ENCODE results near the gene SNED1.
A peak's percentile ranks its signal among the peaks of the same experiment; 100 is the strongest.

The SNED1 gene

DNA sequence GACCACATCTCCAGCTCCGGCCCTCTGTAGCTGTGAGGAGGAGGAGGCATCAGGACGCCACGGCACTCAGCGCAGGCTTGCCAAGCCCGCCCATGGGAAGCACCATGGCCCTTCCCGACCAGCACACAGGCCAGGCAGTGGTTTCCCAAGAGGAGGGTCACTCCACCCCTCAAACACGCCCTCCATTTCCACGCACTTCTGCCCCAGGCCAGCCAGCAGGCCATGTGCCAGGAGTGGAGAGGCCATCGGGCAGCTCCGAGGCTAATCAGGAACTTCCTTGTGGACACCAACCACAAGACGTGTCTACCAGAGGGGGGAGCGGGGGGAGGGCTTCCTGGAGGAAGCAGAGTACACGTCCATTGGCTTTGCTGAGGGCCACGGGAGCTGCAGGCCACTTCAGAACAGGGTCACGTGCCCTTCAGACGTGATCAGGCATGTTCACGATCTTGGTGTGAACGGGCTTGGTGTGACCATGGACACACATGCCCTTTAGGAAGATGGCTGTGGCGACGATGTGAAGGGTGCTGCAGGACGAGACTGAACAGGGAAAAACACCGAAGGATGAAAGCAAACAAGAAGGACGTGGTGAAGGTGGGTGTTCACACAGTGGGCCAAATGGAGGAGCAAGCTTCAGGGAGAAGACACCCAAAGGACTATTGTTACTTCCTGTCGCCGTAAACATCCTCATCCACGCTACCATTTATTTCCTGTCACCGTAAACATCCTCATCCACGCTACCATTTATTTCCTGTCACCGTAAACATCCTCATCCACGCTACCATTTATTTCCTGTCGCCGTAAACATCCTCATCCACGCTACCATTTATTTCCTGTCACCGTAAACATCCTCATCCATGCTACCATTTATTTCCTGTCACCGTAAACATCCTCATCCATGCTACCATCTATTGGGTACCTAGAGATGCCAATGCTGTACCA, 110.1 kb downstream of the SNED1 start:
- DNase-seq (ENCODE audit: low read depth in 2 of 2): no peak

DNA sequence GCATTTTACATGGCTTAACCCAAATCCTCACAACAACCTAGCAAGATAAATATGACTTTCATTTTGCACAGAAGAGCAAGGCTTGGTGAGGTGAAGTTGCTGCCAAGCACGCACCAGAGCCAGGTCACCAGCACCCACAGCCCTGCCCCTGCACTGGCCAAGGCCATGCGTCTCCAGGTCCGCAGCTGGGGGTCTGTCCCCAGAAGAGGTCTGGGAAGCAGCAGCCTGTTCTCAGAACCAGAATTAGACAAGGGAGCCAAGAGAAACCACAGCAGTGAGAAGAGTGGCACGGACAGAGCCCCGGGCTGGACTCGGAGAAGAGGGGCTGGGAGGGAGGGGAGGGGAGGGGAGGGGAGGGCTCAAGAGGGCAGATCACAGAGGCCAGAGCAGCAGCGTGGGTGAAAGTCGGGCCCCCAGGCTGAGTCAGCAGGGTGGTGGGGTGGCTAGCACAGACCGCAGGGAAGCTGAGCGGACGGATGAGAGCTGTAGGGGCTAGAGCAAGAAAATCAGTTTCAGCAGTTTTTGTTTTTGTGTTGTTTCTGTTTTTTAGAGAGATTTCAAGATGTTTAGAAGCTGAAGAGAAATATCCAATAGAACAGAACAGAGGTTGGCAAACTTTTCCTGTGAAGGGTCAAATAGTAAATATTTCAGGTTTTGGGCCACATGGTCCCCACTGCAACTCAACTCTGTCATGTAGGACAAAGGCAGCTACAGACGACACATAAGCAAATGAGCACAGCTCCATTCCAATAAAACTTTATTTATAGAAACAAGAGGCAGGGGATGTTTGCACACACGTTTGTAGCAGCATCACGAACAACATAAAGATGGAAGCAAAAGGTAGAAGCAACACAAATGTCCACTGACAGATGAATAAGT, 111.0 kb downstream of the SNED1 start:
- DNase-seq (ENCODE audit: low read depth in 2 of 2): no peak

DNA sequence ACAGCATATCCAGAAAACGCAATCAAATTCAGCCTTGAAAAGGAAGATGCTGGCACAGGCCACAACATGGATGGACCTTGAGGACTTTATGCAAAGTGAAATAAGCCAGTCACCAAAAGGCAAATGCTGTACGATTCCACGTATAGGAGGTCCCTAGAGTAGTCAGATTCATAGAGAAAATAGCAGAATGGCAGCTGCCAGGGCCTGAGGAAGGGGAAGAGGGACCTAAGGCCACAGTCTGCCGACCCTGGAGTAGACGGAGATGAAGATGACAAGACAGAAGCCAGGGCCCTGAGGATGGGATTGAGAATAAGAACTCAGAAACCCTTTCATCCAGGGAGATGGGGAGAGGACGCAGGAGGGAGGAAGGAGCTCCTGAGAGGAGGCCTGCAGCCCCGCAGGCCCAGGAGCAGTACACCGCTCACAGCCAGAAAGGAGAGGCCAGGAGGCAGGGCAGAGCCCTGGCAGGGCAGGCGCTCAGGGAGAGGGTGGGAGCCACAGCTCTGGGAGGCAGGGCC, 111.7 kb downstream of the SNED1 start:
- no peak for DNase-seq (ENCODE audit: low read depth in 2 of 2)

DNA sequence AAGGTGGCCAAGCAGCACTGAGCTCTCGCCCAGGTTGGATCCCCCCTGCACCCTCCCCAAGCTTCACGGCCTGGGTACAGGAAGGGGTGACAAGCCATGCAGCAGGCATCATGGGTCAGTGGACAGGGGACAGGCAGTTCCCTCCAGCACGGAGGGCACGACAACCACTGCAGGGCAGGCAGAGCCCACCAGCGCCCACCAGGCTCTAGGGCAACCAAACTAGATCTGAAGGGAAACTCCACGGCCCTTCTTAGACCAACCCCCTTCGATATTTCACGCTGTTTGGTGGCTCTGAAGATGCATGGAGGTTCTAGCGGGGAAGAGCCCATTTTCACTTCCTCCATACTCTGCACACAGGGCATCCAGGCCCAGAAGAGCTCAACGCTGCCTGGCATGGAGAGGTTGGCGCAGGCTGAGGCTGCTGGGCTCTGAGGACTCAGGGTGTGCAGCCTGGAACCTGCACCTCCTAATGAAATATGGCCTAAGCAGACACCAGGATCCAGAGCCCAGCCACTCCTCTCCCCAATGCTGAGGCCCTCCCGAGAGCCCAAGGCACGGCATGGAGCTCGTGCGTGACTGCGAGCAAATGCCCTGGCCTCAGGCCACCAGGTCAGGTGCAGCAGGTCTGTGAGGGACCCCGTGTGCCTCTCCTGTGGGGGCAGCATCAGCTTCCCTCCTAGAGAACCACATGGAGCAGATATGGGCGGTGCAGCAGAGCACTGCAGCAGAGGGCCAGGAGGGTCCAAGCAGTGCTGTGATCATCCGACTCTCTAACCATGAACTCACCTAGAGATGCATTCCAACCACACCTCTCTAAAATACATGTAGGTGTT, 112.4 kb downstream of the SNED1 start:
- no peak for DNase-seq (ENCODE audit: low read depth in 2 of 2)

DNA sequence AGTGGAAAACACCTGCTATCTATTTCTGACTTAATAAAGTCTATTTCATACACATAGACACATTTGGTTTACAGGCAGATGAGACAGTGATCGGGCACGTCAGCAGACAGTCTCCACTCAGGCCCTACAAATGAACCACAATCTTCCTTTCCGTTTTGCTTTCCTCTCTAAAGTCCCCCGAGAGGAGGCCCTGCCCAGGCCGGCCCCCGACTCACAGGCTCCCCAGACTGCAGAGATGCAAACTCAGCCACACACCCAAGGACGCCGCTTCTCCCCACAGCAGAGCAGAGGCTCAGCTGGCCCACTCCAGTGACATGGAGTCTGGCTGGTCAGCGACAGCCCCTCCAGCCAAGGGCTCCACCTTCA, 113.0 kb downstream of the SNED1 start:
- no peak for DNase-seq (ENCODE audit: low read depth in 2 of 2)

DNA sequence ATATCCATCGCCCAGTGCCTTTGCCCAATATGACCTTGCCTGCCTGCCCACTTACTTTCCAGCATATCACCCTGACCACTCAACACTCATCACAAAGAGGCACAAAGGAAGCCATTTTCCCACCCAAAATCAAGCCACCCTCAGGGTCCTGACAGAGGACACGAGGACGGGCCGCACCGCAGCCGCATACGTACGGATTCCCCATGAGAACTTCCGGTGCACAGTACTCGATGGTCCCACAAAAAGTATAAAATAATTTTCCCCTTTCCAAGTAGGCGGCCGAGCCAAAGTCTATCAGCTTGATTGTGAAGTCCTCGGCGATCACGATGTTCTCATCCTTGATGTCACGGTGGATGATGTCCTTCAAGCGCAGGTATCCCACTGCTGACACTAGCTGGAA, 113.6 kb downstream of the SNED1 start:
- DNase-seq (ENCODE audit: low read depth in 2 of 2): no peak

DNA sequence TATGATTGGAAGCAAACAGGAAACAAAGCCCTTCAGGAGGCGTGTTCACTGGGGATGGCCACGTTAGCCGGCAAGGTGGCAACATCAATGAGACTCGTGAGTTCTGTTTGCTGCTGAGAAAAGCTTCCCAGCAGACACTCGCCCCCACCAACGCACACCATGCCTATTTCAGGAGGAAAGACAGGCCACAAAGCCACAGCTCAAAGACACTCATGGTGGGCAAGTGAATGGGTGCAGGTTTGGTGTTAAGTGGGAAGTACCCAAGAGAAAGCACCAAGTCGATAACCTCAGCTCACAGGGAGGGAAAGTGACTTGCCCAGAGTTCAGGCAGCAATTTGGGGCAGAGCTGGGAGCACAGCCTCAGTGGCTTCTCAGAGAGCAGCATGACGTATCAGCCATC, 114.2 kb downstream of the SNED1 start:
- DNase-seq (ENCODE audit: low read depth in 2 of 2): peak; percentile 15 to 41

DNA sequence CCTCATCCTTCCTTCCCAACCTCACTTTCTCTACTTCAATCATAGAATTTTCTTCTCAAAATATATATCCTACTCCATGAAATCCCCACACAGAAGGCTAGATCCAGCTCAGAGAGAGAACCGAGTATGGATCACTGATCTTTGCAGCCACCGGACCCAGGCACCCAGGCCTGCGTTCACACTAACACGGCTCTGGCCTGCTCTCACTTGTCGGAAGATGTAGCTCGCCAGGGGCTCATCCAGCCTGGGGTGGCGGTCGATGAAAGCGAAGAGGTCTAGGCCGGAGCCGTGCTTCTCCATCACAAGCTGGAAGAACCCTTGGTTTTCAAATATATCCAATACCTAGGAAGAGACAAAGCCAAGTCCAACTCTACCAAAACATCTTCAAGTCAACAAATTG, 116.4 kb downstream of the SNED1 start:
- DNase-seq (ENCODE audit: low read depth in 2 of 2): no peak

DNA sequence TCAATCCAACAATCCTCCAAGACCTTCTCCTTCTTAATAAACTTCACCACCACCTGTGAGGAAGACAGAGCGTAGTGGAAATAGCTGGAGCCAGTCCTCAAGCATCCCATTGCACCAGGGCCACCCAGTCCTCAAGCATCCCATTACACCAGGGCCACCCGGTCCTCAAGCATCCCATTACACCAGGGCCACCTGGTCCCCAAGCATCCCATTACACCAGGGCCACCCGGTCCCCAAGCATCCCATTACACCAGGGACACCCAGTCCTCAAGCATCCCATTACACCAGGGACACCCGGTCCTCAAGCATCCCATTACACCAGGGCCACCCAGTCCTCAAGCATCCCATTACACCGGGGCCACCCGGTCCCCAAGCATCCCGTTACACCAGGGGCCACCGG, 116.9 kb downstream of the SNED1 start:
- DNase-seq (ENCODE audit: low read depth in 2 of 2): no peak

DNA sequence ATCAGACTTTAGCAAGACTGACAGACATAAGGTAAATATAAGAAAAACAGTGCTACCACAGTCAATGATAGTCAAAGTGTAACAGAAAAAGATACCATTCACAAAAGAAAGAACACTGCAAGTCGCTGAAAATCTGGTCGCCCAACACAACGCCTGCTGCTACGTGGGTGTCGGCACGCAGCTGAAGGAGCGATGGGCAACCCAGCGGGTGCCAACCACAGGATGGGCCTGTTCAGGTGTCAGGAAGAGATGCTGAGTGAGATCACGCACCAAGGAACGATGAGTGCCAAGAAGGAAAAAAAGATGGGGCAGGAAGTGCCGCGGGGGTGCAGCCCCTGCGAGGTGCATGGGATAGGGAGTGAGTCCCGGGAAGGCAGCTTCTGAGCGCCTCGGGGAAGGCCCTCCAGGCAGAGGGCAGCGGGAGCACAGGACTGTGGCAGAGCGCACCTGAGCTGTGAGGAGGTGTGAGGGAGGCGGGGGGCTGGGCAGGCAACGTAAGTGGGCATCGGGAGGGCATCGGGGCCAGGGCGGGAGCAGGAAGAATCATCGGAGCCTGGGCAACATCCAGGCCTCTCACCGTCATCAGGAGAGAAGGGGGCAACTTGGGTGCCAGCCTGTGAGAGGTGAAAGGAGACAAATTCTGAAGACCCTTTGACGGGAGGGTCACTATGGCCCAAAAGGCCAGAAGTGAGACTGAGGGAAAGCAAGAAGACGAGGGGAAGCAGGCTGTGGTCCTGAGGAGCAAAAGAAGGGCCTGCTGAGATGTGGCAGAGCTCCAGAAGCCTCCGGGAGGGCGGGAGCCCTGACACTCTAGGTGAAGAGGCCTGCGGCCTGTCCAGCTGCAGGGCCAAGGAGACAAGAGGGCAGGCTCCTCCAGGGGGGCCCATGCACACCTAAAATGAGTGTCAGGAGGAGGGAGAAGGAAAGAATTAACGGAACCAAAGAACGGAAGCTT, 118.5 kb downstream of the SNED1 start:
- no peak for DNase-seq (ENCODE audit: low read depth in 2 of 2)

DNA sequence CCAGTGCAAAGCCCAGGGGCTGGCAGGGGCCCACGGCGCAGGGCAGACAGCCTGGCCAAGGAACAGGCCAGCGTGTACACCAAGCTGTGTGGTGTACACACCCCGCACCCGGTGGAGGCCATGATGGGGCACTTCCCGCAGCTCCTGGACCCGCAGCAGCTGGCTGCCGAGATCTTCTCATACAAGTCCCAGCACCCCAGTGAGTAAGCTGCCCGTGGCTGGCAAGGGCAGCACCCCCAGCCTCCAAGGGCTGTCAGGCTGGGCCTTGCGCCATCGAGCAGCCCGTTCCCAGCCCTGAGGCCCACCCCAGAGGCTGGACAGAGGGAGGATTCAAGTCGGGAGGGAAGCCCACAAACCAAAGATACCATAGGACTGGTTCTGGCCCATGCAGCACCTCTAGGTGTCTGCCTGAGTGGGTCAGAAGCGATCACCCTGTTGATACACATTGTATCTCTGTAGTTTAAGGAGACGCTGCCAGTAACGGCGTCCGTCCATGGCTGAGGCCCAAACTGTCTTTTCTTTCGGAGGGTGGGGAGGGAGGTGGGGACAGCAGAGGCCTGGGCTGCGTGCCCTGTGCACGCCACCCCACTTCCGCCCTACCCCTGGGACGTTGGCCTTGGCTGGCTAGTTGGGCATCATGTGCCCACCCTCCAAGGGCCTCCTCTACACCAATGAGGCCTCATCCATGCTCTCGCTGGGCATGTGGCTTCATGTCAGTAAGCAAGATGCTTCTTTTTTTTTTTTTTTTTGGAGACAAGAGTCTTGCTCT, 120.5 kb downstream of the SNED1 start:
- DNase-seq (ENCODE audit: low read depth in 2 of 2): no peak

DNA sequence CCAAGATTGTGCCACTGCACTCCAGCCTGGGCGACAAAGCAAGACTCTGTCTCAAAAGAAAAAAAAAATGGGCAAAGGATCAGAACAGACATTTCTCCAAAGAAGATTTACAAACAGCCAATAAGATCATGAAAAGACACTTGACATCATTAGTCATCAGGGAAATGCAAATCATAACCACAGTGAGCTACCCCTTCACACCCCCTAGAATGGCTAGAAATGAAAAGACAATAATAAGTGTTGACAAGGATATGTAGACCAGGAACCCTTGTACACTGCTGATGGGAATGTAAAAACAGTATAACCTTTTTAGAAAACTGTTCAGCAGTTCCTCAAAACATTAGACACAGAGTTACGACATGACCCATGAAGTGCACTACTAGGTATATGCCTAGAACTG, 122.0 kb downstream of the SNED1 start:
- no peak for DNase-seq (ENCODE audit: low read depth in 2 of 2)

DNA sequence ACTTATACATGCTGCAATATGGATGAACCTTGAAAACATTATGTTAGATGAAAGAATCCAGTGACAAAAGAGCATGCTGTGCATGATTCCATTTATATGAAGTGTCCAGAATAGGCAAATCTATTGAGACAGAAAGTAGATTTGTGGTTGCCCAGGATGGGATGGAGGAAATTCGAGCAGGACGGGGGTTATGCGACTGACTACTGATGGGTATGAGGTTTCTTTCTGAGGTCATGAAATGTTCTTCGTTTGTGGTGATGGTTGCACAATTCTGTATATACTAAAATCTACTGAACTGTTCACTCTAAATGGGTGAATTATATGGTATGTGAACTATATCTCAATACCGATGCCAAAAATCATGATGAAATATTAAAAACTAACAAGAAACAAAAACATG, 122.6 kb downstream of the SNED1 start:
- no peak for DNase-seq (ENCODE audit: low read depth in 2 of 2)

DNA sequence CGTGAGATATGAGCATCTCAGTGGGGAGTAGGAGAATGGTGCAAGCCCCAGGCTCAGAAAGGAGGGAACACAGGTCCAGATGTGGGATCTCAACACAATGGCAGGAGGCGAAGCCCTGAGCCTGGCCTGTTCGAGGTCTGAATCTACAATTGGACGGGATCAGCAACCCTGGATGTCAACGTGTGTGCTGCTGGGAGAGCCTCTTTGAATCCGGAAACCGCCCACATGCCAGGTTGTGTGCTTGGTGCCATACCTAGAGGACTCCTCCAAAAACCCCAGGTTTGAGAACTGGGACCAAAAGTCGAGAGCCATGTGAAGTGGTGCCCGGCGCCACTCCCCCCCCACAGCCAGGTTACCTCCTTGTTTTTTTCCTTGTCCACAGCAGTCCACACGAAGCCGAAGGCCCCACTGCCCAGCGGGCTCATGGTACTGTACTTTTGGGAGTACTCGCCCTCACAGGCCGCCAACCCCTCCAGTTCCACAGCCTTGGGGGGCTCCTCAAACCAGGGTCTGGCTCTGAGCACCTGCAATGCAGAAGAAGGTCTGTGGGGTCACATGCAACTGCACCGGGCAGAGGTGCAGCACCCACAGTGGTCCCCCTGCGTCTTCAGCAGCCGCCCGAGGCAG, 124.1 kb downstream of the SNED1 start:
- no peak for DNase-seq (ENCODE audit: low read depth in 2 of 2)

DNA sequence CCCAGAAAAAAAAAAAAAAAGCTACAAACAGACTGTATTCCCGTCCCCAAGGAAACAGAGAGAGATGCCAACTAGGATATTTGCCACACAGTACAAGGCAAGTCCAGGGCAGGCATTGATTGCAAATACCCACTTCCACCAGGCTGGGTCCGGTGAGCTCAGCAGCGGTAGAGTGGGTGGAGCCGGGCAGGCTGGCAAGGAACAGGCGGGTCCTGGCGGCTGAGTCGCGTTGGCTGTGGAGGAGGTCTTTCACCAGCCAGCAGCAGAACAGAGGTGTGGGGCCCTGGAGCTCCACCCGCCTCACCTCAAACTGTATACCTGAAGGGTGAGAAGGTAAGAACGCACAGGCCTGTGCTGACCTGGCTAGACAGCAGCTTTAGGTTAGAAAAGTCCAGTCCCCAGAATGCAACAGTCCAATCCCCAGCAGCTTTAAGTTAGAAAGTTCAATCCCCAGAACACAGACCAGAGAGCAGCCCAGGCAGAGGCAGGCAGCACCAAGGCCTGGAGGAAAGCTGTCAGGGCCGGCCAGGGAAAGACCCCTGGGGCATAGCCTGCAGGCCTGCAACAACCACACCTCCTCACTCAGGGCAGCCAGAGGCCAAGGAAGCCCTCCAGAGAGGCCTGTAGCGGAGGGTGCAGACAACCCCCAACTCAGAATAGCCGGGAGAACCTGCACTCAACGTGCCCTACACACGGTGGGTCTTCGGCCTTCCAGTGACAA, 125.6 kb downstream of the SNED1 start:
- DNase-seq (ENCODE audit: low read depth in 2 of 2): no peak

DNA sequence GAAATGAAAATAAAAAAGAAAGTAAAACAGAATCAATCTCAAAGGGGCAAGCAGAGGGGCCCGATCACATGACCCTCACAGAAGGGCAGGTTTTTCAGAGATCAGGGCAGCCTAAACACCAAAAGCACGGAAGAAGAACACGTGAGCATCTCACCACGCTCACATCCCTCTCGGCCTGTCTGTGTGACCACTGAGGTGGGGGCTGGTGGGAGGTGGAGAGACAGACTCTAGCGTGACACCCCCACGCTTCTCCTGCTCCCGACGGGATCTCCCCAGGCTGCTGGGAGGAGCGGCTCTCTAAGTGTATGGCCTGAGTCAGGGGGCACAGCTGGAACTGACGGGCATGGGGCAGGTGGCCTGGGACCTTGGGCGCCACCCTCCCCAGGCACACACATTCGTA, 127.2 kb downstream of the SNED1 start:
- no peak for DNase-seq (ENCODE audit: low read depth in 2 of 2)

DNA sequence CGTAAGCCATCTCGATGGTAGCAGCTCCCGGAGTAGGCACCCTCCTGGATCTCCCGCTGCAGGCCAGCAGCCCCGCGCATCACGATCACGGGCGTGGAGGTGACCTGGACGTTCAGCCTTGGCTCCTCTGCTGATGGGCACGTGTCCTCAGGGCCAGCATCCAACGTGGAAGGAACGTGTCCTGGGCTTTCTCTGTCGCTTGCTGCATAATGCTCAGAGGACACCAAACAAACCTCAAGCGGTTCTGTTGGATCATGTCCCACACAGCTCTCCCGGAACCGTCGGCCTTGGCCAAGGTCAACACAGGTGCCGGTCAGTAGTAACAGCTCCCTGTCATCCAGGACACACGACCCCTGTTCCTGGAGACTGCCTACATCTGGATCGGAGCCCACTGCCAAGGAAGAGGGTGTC, 127.8 kb downstream of the SNED1 start:
- DNase-seq (ENCODE audit: low read depth in 2 of 2): no peak

DNA sequence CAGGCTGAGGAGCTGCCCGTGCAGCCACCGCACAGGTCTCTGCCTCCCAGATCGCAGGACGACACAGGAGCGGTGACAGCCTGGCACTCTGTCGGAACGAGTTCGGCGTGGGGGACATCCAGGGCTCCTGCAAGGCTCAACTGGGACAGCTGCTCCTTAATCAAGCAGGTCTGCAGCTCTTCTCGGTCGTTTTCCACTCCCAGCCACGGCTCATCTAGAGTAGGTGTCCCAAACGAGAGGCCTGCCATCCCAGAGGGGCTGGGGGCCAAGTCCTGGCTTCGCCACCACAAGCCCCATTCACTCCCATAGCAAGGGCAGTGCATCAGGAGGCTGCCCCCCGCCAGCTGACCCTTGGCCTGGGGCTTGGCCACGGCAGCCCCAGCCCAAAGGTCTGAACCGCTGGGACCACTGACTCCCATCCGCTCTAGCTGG, 128.4 kb downstream of the SNED1 start:
- no peak for DNase-seq (ENCODE audit: low read depth in 2 of 2)

DNA sequence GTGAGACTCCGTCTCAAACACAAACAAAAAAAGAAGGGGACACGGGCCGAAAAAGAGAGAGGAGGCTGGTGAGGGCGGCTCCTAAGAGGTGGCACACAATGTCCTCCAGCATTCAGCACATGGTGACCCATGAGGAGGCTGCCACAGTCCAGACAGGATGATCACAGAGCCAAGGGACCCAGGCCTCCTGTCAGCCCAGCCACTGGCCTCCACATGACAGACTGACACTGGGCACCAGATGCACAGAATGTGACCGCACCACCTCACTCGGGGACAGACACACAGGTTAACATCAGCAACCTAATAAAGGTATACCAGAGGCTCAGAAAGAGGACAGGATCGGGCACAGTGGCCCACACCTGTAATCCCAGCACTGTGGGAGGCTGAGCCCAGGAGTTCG, 129.8 kb downstream of the SNED1 start:
- no peak for DNase-seq (ENCODE audit: low read depth in 2 of 2)

Data from stimulated activated CD4-positive, alpha-beta T cell treated with anti-CD3 and anti-CD28 coated beads, Interleukin-15, amount 100 ng/mL, for 48 hours (primary cell).